SK-N-DZ (cell line): Measurements from ENCODE around the gene CALML5.

ENCODE experiments used
- DNase-seq: peaks from one replicate; pipeline ENCODE4 v3.0.0-alpha.2; 2015; ENCODE audit warnings: low spot score

CALML5 gene

DNA sequence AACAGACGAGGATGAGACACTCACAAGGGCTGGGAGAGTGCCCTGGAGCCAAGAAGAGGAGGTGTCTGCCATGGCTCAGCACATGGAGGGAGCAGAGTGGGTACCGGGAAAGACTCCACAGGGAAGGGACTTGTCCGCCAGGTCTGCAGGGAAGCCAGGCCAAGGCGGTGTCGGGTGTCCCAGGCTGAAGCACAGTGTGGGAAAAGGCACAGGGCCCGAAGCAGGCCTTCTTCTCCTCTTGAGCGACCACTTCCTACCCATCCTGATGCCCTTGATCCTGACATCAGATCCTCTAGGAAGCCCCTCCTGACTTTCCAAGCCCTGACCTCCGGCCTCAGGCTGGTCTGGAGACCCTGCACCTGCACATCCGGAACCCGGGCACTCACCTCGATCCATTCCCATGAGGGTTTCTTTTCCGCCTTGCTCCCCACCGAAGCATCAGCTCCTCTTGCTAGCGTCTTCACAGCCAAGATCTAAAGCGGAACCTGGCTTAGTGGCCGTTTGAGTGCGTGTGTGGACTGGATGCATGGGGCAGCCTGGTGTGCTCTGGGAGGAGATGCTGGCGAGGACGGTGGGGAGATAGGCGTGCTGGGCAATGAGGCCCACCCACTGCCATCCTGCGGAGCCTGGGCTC lies 33.8 kb upstream of the CALML5 start:
- DNase-seq, result no peak

DNA sequence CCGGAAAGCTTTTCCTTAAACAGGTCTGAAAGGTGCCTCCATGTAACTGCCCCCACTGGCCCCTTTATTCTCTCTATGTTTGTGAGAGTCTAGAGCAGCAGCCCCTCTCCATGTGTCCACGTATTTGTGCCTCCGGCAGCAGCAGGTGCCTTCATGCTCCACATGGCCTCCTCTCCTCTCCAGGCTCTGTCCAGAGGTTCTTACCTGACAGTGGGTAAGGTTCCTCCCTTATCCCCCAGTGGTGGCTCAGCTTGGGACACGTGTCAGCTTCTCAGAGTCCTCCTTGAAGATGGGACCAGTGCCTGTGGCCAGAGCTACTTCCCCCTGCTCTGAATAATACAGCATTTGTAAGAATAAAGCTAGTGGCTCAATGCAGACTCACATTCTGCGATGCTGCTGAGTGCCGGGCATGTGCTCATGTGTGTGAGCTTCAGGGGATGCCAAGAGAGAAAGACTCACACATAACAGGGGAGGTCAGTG lies 33.3 kb upstream of the CALML5 start:
- DNase-seq, result no peak

DNA sequence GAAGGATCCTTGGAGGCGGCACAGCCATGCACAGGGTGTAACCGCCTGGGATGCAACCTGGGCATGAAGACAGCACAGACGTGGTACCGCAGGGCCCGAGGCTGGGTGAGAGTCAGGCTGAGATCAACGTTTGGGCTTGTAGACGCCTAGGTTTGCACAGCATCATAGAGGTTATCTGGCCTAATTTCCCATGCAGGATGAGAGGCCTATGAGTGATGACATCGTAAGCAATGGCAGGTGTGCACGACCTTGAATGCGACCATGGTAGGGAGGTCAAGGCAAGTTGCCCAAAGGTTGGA lies 32.9 kb upstream of the CALML5 start:
- no peak for DNase-seq

DNA sequence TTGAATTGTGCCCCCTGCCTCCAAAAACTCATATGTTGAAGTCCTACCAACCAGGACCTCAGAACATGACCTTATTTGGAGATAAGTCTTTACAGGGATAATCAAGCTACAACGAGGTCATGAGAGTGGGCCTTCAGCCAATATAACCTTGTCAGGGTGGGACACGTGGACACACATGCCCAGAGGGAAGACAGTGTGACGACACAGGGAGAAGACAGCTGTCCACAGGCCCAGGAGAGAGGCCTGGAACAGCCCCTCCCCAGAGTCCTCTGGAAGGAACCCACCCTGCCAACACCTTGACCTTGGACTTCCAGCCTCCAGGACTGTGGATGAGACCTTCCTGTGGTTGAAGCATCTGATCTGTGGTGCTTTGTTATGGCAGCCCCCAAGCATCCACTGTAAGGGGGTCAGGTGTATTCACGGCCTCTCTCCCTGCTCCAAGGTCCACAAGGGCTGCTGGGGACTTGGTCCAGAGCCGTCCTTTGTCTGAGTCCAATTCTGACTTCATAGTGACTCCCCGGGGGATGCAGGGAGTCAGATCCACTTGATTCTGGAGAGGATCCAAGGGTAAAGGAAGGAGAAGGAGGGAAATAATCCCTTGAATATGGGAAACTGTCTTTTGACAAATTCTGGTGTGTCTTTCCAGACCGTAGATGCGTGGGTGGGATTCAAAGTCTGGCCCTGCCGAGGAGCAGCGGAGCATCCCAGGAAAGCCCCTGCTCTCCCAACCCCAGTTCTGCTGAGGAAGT lies 32.4 kb upstream of the CALML5 start:
- no peak for DNase-seq

DNA sequence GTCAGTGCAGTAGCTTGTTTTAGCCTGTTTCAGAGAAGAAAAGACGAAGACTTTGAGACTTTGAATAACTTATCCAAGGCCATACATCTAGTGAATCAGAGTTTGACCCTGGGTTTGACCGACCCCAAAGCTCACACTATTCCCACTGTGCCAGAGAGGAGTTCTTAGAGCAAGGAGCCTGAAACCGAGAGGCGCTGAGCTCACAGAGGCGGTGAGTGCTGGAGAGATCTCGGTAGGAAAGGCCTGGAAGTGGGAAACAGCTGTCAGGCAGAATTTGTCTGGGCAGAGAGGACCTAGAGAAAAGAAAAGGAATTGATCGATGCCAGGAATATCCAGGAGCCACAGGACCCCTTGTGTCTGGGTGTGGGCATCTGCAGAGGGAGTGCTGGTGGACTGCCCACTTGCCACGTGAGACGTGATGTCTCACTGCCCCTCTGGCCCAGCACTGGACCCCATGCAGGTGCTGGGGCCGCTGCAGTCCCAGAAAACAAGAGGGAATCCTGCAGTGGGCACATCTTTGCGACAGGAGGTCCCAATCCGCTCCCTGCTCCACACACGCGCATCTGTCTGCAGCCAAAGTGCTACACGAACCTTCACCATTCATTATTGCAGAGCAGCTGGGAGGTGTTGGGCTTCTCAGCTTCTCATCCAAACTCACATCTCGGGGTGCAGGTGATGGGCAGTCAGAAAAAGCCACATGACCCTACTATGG lies 31.6 kb upstream of the CALML5 start:
- no peak for DNase-seq

DNA sequence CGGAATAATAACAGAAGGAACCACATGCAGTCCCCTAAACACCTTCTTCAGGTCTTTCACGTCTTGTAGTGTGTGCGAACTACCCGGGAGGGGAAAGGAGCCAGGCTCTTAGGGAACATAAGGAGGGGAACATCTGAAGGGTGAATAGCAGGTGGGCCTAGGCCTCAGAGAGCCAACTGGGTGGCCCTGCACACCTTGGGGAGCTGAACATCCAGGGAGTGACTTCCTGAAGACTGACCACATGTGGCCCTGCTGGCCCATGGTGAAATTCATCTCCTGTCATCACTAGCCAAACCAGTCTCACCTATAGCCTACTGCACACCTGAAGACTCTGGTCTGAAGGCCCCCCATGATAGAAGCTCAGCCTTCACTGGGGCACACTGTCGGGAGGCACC lies 31.0 kb upstream of the CALML5 start:
- no peak for DNase-seq

DNA sequence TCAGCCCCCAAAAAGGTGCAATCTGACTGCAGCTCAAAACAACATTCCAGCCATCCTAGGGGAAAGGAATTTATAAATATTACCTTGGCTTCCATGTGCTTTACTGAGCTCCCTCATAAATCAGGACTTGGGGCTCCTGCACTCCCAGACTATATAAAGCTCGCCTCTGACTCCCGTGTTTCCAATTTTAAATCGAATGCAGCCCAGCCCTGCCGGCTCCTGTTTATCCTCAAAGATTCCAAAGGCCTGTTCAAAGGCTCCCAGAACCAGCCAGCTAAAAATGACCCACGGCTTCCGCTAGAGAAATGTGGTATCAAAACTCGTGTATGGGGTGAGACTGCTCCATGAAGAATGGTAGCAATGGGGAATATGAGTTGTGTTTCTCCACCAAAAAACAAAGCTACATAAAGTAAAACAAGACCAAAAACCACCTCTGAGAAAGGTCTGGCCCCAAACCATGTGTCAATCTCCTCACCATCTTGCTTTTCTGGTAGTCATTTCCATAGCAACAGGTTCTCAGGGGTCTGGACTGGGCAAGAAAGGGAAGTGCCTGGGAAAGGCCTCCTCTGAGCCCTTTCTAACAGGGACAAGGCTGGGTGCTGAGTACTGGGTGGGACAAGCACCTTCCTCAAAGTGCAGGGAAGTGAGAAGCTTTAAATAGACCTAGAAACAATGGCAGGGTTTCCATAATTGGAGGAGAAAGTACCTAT lies 30.5 kb upstream of the CALML5 start:
- DNase-seq, result no peak

DNA sequence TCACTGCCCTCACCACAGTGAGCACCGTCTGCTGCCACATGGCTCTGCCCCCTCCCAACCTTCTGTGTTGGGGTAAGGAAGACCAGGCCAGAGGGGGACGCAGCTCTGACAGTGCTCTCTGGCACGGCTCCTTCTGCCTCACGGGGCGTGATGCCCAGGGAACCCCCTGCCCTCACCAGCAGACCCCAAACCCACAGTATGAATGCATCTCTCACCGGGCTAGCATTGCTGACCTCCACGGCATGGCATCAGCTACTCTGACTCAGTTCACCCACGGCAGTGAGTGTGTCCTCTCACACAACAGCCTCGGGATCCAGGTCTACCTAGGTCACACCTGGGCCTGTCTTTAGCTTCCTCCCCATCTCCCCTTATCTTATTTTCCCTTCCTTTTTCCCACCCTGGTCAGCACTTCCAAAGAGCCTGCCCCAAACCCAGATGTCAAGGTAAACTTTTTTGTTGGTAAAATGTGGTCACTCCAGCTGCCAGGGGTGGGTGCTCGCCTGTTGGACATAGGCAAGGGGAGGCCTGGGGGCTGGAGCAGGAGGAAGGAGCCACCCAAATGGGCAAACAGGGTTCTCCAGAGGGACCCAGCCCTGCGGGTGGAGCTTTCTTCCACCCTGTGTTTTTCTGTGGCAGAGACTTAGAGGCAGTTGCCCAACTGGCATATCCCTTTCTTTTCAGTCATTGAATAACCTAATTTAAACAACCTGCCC lies 29.8 kb upstream of the CALML5 start:
- DNase-seq, result no peak

DNA sequence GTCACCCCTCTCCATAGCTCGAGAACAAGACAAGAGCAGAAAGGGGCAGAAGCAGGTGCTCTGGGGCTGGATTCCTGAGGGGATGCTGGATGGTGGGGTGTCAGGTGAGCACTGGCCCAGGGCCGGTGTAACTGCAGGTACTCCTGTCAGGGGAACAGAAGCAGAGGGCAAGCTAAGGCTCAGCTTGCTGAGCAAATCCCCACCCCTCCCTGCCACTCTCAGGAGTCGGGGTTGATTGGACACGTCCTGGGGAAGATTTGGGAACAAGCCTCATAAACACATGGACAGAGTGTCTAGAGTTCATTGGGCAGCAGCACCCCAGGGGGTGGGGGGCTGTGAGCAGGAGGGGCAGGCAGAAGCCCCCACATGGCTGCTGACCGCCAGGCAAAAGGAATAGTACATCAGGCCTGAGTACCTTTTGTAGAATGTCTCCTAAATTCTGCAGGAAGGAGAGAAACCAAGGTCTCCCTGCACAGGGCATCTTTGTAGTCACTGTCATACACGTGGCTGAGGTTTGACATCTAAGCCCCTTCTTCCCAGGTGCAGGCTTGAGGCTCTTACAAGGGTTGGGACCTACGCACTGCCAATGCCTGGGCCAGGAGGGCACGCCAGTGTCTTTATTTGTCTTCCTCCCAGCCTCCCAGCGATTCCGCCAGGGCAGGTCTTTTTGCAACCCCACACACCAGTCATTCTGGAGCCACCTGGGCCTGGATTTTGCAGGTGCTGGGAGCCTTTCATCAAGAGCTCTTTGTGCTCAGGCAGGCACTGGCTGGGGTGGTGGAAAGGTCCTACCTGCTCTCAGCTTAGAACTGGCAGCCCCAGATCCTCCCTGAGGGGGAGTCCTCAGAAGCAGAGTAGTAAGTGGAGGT lies 28.2 kb upstream of the CALML5 start:
- no peak for DNase-seq

DNA sequence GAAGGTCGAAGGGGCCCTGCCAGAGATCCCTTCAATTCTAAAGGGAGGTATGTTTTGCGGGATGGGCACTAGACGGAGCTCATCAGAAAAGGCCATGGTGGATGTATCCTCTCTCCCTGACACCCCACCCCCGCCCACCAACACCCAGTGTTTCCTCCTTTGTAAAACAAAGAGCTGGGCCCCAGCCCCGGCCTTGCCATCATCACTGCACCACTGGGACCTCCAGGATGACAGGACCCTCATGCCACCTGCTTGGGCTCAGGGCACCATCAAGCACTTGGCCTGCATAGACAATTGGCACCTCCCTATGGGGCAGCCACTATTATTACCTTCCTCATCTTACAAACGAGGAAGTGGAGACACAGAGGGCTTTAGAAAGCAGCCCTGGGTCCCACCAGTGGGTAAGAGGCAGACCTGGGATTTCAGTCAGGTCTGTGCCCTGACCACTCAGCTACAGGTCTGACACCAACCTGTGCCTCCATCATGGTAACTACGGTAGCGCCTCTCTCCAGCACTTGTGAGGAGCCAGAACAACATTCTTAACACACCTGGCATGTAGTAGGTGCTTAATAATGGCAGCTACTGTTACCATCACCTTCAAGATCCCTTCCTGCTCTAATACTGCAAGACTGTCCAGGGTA lies 27.4 kb upstream of the CALML5 start:
- DNase-seq, result no peak

DNA sequence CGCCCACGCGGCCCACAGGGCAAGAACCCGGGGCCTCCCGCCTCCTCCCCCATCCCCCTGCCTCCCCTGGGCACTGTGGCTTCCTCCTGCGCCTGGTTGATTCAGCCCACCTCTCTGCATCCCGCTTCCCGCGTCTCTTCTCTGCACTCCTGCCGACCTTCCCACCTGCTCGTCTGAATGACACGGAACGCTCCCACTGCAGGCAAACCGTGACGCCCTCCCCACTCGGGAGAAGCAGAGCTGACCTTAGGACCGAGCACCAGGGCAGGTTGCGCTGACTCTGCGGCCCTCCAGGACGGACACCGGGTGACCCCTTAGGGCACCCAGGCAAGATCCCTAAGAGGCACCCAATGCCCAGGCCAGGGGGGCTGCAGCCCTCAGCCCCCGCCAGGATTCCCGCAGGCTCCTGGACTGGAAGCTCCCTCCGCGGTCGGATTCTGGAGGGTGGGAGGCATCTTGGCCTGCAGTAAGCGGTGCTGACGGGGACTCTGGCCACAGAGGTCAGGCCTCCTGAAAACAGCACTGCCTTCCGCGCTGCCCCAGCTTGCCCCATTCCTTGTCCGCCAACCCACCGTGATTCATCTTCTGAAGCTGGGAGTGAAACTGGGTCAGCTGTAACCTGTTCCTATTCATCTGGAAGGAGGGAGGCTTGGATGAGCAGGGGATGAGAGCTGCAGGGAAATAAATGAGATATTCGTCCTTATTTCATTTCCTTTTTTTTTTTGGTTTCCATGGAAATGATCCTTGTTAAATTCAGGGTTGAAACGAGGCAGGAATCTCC lies 26.4 kb upstream of the CALML5 start:
- no peak for DNase-seq

DNA sequence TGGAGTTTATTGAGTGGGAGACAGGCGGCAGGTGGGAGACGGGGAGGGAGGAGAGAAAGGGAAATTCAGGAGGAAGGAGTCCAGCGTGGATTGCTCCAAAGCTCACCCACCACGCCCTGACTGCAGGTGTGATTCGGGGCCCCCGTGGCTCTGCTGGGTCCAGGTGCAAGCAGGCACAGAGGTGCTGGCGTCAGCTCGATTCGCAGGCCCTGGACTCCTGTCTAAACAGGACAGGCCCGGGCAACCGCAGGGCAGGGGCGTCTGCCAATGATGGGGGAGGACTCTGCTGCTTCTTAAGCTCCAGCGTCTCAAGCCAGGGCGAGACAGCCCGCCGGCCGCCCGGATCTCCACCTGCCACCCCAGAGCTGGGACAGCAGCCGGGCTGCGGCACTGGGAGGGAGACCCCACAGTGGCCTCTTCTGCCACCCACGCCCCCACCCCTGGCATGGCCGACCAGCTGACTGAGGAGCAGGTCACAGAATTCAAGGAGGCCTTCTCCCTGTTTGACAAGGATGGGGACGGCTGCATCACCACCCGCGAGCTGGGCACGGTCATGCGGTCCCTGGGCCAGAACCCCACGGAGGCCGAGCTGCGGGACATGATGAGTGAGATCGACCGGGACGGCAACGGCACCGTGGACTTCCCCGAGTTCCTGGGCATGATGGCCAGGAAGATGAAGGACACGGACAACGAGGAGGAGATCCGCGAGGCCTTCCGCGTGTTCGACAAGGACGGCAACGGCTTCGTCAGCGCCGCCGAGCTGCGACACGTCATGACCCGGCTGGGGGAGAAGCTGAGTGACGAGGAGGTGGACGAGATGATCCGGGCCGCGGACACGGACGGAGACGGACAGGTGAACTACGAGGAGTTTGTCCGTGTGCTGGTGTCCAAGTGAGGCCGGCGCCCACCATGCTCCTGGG lies 25.5 kb upstream of the CALML5 start, which contains the start of gene CALML3:
CALML3 (plus strand) TSS at position 321 of the 920 bp plus-strand sequence; CDS start at position 446, 125 bp downstream.
- DNase-seq, result no peak

DNA sequence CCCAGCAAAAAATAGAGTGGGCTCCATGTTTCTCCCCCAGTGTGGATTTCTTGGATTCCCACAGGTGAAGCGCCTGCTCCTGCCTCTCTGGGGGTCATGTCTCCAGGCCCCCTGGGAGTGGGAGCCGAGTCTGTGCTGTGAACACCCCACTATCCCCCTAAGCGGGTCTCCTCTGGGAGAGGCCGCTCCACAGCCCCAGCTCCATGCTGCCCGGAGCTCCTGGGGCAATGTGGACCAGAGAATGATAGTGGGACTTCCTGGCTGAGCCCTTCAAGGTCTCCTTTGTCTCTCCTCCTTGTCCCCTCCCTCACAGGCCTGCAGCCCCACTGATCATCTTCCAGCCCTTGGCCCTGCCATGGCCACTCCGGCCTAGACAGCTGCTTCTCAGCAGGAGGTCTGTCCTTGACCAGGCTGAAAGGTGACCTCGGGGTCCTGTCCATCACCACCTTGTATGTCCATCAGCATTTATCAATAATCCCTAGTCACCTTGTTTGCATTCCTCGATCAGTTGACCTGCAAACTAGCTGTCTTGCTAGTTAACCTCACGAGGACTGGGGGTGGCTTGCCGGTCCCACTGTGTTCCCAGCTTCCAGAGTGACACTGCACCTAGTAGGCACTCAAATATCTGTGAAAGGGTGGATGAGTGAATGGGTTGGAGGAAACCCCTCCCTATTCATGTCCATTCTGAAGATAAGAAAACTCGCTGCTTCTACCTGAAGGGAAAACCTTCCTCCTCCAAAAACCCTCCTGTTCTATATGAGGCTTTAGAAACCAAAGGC lies 24.6 kb upstream of the CALML5 start:
- no peak for DNase-seq

DNA sequence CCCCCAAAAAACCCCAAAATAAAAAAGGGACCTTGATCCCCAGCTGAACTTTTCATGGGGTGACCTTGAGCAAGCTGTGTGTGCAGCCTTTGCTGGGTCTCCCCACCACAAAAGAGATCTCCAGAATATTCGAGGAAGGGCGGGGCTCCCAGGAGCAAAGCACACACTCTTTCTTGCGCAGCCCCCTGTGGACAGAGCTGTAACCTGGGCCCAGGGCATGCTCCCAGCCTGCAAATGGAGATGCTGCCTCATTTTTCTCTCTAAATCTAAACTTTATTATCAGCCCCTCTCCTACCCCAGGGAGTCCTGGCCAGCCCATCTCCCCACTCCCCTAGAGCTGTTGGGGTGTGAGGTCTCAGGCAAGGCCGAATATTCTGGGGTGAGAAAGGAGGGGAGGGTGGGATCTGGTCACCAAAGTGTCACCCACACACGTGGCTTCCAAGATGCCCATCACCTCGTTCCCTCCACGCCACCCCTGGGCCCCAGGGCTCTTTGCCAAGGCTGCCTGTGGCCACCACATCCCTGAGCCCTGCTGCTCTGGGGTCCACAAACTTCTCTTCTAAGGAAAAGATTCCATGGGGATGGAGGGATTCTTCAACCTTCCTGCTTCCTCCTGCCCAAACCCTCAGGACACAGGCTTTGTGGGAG lies 23.7 kb upstream of the CALML5 start:
- no peak for DNase-seq

DNA sequence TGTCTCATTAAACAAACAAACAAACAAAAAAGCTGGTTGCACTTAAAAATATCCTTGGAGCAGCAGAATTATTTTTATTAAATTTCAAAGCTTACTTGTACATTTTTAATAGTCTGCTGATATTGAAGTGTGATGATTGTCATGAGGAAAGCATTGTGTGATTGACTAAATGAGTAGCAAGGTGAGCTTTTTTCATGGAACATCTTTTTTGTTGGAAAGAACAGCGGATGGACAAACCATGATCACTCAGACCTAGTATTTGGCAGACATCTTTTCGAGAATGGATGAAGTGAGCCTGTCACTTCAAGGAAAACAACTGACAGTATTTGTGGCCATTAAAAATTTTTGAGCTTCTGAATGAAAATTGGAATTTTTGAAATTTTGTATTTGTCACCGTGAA lies 19.7 kb upstream of the CALML5 start:
- DNase-seq, result no peak

DNA sequence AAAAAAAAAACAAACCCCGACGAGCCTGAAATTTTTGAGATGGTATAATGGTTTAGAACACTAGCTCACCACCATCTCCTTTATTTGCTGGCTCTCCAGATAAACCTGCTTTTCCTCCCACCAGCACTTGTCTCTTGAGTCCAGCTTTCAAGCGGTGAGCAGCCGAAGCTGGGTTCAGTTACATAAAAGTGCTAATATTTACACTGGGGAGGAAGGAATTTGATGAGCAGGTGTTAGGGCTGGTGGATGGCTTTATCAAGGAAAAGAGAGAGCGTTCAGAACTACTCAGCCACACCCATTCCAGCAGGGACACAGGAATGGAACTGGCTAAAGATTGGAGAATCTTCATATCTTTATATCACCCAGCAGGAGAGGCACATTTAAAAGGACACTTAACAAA lies 18.8 kb upstream of the CALML5 start:
- no peak for DNase-seq

DNA sequence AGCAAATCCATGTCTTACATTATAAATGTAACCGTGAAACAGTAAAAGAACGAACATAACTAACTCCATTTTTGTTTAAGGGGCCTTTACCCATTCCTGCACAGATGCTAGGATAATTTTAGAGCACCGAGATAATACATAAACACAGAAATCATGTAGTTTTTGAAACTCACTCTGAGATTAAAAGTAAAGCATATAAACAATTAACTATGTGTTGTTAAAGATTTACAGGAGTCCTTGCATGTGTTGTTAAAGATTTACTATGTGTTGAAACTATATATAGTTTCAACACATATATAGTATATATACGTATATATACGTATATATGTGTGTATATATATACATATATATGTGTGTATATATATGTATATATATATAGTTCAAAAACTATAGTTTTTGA lies 18.2 kb upstream of the CALML5 start:
- DNase-seq, result no peak
